Neural cell (in vitro differentiated cells): ENCODE data around the gene DEAF1. TPM values are rescaled to one million over a fixed set of nuclear protein-coding genes. Genes with fewer than 3 reads are reported as not detected.

Experiments
- H2AFZ ChIP-seq: fragments of 200-600, 300-800 bp; sonication (generic), shearing (Covaris generic); 2 replicates; pipeline ENCODE4 v1.6.0; 2014; ENCODE audit warnings: low read depth, mild to moderate bottlenecking, antibody characterized with exemption, low read length, moderate library complexity
- H3F3A ChIP-seq: fragments of 200-600 bp; shearing (Covaris generic); 2 replicates; pipeline ENCODE4 v1.6.1; 2016; ENCODE audit warnings: mild to moderate bottlenecking, moderate library complexity, mixed read lengths, antibody characterized with exemption, low read length; ENCODE audit not compliant: insufficient read depth, poor library complexity, severe bottlenecking
- H3K27ac ChIP-seq: fragments of 200-600, 300-800 bp; sonication (generic), shearing (Covaris generic); 2 replicates; pipeline ENCODE4 v1.5.1; 2014; ENCODE audit warnings: mild to moderate bottlenecking, low read length, moderate library complexity
- H3K27me3 ChIP-seq: fragments of 300-800, 200-600 bp; sonication (generic), shearing (Covaris generic); 2 replicates; pipeline ENCODE4 v1.6.0; 2014; ENCODE audit warnings: mild to moderate bottlenecking, low read depth, low read length, moderate library complexity; ENCODE audit not compliant: insufficient read depth
- H3K36me3 ChIP-seq: fragments of 300-800, 200-600 bp; sonication (generic), shearing (Covaris generic); 2 replicates; pipeline ENCODE4 v1.5.1; 2014; ENCODE audit warnings: mild to moderate bottlenecking, antibody characterized with exemption, low read length, moderate library complexity; ENCODE audit not compliant: insufficient read depth
- H3K4me2 ChIP-seq: fragments of 300-800, 200-600 bp; sonication (generic), shearing (Covaris generic); 2 replicates; pipeline ENCODE4 v1.6.0; 2014; ENCODE audit warnings: mild to moderate bottlenecking, low read length
- H3K4me3 ChIP-seq: fragments of 300-800, 200-600 bp; sonication (generic), shearing (Covaris generic); 2 replicates; pipeline ENCODE4 v1.5.1; 2014; ENCODE audit warnings: mild to moderate bottlenecking, low read length, moderate library complexity
- H3K79me2 ChIP-seq: fragments of 200-600 bp; shearing (Covaris generic); replicated peaks from 2 replicates; pipeline ENCODE4 v1.6.0; 2014; ENCODE audit warnings: mild to moderate bottlenecking, low read length, moderate library complexity; ENCODE audit not compliant: insufficient read depth
- H3K9ac ChIP-seq: fragments of 300-800, 200-600 bp; sonication (generic), shearing (Covaris generic); 2 replicates; pipeline ENCODE4 v1.6.1; 2016; ENCODE audit warnings: mild to moderate bottlenecking, low read length, mixed read lengths
- H3K9me2 ChIP-seq: fragments of 200-600 bp; shearing (Covaris generic); 2 replicates; pipeline ENCODE4 v1.6.1; 2016; ENCODE audit warnings: mild to moderate bottlenecking, low read length, mixed read lengths; ENCODE audit not compliant: insufficient read depth
- H3K9me3 ChIP-seq: fragments of 200-600, 300-800 bp; sonication (generic), shearing (Covaris generic); 2 replicates; pipeline ENCODE4 v1.6.1; 2016; ENCODE audit warnings: mild to moderate bottlenecking, mixed run types, low read length, moderate library complexity, mixed read lengths
- H4K20me1 ChIP-seq: fragments of 200-600 bp; shearing (Covaris generic); 2 replicates; pipeline ENCODE4 v1.6.1; 2016; ENCODE audit warnings: mild to moderate bottlenecking, mixed run types; ENCODE audit not compliant: insufficient read depth
- CTCF ChIP-seq: fragments of 450-650 bp; IDR thresholded peaks from 2 replicates; pipeline ENCODE4 v1.5.1; 2014; ENCODE audit warnings: antibody characterized with exemption, mild to moderate bottlenecking, moderate library complexity; ENCODE audit not compliant: poor library complexity, severe bottlenecking
- EP300 ChIP-seq: fragments of 450-650 bp; conservative IDR thresholded peaks from 2 replicates; pipeline ENCODE4 v1.6.1; 2014; ENCODE audit warnings: antibody characterized with exemption, mild to moderate bottlenecking, moderate library complexity; ENCODE audit not compliant: poor library complexity, severe bottlenecking
- EZH2 ChIP-seq: fragments of 200-600, 300-800 bp; shearing (Covaris generic), sonication (generic); IDR thresholded peaks from 2 replicates; pipeline ENCODE4 v1.6.1; 2014; ENCODE audit warnings: antibody characterized with exemption, low read length, borderline replicate concordance, mild to moderate bottlenecking; ENCODE audit not compliant: insufficient read depth, poor library complexity, severe bottlenecking
- MXI1 ChIP-seq: fragments of 450-650 bp; conservative IDR thresholded peaks from 2 replicates; pipeline ENCODE4 v1.6.1; 2014; ENCODE audit warnings: antibody characterized with exemption, mild to moderate bottlenecking; ENCODE audit not compliant: poor library complexity, severe bottlenecking
- POLR2AphosphoS5 ChIP-seq: IDR thresholded peaks from 2 replicates; pipeline ENCODE4 v1.6.1; 2012
- RAD21 ChIP-seq: fragments of 450-650 bp; conservative IDR thresholded peaks from 2 replicates; pipeline ENCODE4 v1.6.1; 2014; ENCODE audit warnings: antibody characterized with exemption, mild to moderate bottlenecking, moderate library complexity
- REST ChIP-seq: IDR thresholded peaks from 2 replicates; pipeline ENCODE4 v1.6.1; 2012; ENCODE audit warnings: borderline replicate concordance
- SMC3 ChIP-seq: fragments of 450-650 bp; conservative IDR thresholded peaks from 2 replicates; pipeline ENCODE4 v1.6.1; 2014; ENCODE audit warnings: antibody characterized with exemption, mild to moderate bottlenecking, moderate library complexity; ENCODE audit not compliant: poor library complexity
- TAF1 ChIP-seq: IDR thresholded peaks from 2 replicates; pipeline ENCODE4 v1.6.1; 2012; ENCODE audit warnings: low read depth
- polyA plus RNA-seq: library from polyadenylated mRNA; depleted of rRNA; stranded (reverse); fragments of >200 nt; gene quantifications from 2 replicates; pipeline ENCODE4 v1.2.3, GENCODE V29; 2014

The DEAF1 gene
- polyA plus RNA-seq, 1 donor from 2014 or later: 87.6 TPM

- no peaks in the 10 kb centered on the region for H3K36me3 ChIP-seq
- H4K20me1 ChIP-seq: no peaks in the 10 kb centered on the region
- peaks cover 38% of the 10 kb centered on the region for H3K27me3 ChIP-seq
- H3K9ac ChIP-seq: no peak overlapping the region
- H3K79me2 ChIP-seq: no peaks in the 10 kb centered on the region
- no peak overlapping the region for H3K4me2 ChIP-seq
- H3K4me3 ChIP-seq: peak overlapping the region; percentile 53
- no peaks in the 10 kb centered on the region for H3K9me2 ChIP-seq
- H3K9me3 ChIP-seq: no peaks in the 10 kb centered on the region
- H3K27ac ChIP-seq: no peak overlapping the region
- TF ChIP-seq REST (no peak), MXI1 (no peak), CTCF (no peak), EZH2 (no peak), POLR2AphosphoS5 (no peak), SMC3 (no peak), TAF1 (no peak), EP300 (no peak), RAD21 (no peak)
- no peak overlapping the region for H2AFZ ChIP-seq
- no peaks in the 10 kb centered on the region for H3F3A ChIP-seq
Measured at GRCh38 chr11:726278-727220, 31.5 kb upstream of the DEAF1 start.

- H3K27ac ChIP-seq: no peak overlapping the region
- TF ChIP-seq MXI1: no peak
- no peak for TF ChIP-seq POLR2AphosphoS5
- TF ChIP-seq RAD21: no peak
- no peak for TF ChIP-seq SMC3
- H3K4me3 ChIP-seq: peak overlapping the region; percentile 53
- peaks cover 47% of the 10 kb centered on the region for H3K27me3 ChIP-seq
- H3K9me3 ChIP-seq: no peaks in the 10 kb centered on the region
- no peaks in the 10 kb centered on the region for H4K20me1 ChIP-seq
- H3K79me2 ChIP-seq: no peaks in the 10 kb centered on the region
- H3K4me2 ChIP-seq: no peak overlapping the region
- H3K9ac ChIP-seq: no peak overlapping the region
- no peaks in the 10 kb centered on the region for H3F3A ChIP-seq
- no peaks in the 10 kb centered on the region for H3K9me2 ChIP-seq
- H3K36me3 ChIP-seq: no peaks in the 10 kb centered on the region
- H2AFZ ChIP-seq: no peak overlapping the region
Measured at GRCh38 chr11:725624-726202, 30.7 kb upstream of the DEAF1 start.
